Measurements from ENCODE around the gene BRD9.

- TF ChIP-seq SIN3A (IDR thresholded peaks at IDR 0.05; ENCODE audit: borderline replicate concordance, insufficient read depth, low read length) (no peak), FOXP2 (optimal IDR thresholded peaks at IDR 0.05; ENCODE audit: borderline replicate concordance, extremely low read depth, extremely low read length, insufficient read depth) (no peak)
Measured at GRCh38 chr5:885127-885442, 7.5 kb downstream of the BRD9 start.

Data from PFSK-1 (cell line).